ENCODE measurements around the gene CXXC5. TPM values are rescaled to one million over a fixed set of nuclear protein-coding genes. Genes with fewer than 3 reads are reported as not detected.

CXXC5 gene
- total and polyA plus RNA-seq, 2 of the 4 experiments (the other 2 are of a cell fraction) = 24.9 to 35.7 TPM

GRCh38 chr5:139669662-139670368, 21.7 kb downstream of the CXXC5 start:
- Histone ChIP-seq H3K27ac (ENCODE audit: insufficient read depth, low read length) (no peak overlapping the region), H3K36me3 (ENCODE audit: control insufficient read depth, insufficient read depth, low read length) (peaks cover 3% of the 10 kb centered on the region; the same call in 1 of the 2 replicates), H3K4me2 (ENCODE audit: low read depth, low read length) (no peak overlapping the region), H3K4me3 (ENCODE audit: insufficient read depth, low read depth, low read length) (no peak overlapping the region), H3K9me1 (ENCODE audit: insufficient read depth, low read length) (peaks cover 26% of the 10 kb centered on the region), H3K4me1 (ENCODE audit: control insufficient read depth, insufficient read depth, low read length) (peaks cover 29% of the 10 kb centered on the region), H2BK15ac (ENCODE audit: low read depth, low read length) (no peak overlapping the region), H4K8ac (ENCODE audit: low read depth in 2 of 2, low read length in 2 of 2) (0 out of 4 replicates have a peak overlapping the region, but pooled peaks of 1 of the 2 experiments have one; percentile 16), H3K56ac (ENCODE audit: extremely low read depth, insufficient read depth, low read length) (no peak overlapping the region), H3K27me3 (ENCODE audit: control insufficient read depth, insufficient read depth, low read length) (no peaks in the 10 kb centered on the region), H2AK9ac (replicated peaks; ENCODE audit: low read depth, low read length, poor library complexity) (no peak overlapping the region), H3K14ac (replicated peaks; ENCODE audit: low read depth, low read length) (no peak overlapping the region), H3K18ac (ENCODE audit: low read depth, low read length) (no peak overlapping the region), H3K9ac (ENCODE audit: low read depth, low read length) (no peak overlapping the region), H3K23ac (ENCODE audit: low read depth, low read length) (peak overlapping the region; percentile 25; the same call in 1 of the 2 replicates), H3K4ac (ENCODE audit: low read depth, low read length) (peak overlapping the region; percentile 39), H2BK20ac (ENCODE audit: low read depth, low read length) (no peak overlapping the region), H4K5ac (ENCODE audit: low read depth, low read length) (0 out of 2 replicates have a peak overlapping the region, but pooled peaks have one; percentile 24), H3K79me1 (ENCODE audit: low read depth in 1 of 2, low read length in 2 of 2) (peaks cover 27 to 88% of the 10 kb centered on the region in 2 experiments), H4K20me1 (ENCODE audit: insufficient read depth, low read length) (peaks cover 21% of the 10 kb centered on the region), H2AFZ (replicated peaks; ENCODE audit: low read length, poor library complexity) (no peak overlapping the region), H4K91ac (ENCODE audit: insufficient read depth, low read depth, low read length) (no peak overlapping the region), H2BK120ac (ENCODE audit: low read depth, low read length) (no peak overlapping the region), H2AK5ac (ENCODE audit: low read depth, low read length) (peak overlapping the region; percentile 52; the same call in 1 of the 2 replicates), H3K9me3 (ENCODE audit: control insufficient read depth, insufficient read depth, low read length) (no peaks in the 10 kb centered on the region), H2BK5ac (ENCODE audit: low read depth, low read length, poor library complexity, severe bottlenecking) (no peak overlapping the region)
- ChIA-PET POLR2A (ENCODE audit: unreplicated experiment) (no interaction called here), CTCF (no interaction called here)
- DNase-seq (no peak), ATAC-seq (ENCODE audit: low read depth) (no peak)
- 14% methylated on average over 1 of the region's 23 CpGs; no CpG with 5 or more reads in 1 of the 2 experiments for WGBS, 2 experiments (ENCODE audit: extremely low coverage in 2 of 2, insufficient read length in 1 of 2)
- intact Hi-C loops (cut with micrococcal nuclease) = no loop called here
- no TSS peak for BruUV-seq (replicated peaks)
- dilution Hi-C loops (cut with HindIII; ENCODE audit: low sequenced_read_pairs, unreplicated experiment) = no loop called here
- in situ Hi-C loops (cut with MboI; ENCODE audit: low sequenced_read_pairs) = no loop called here
- no peak for TF ChIP-seq RAD21 (IDR thresholded peaks at IDR 0.05; ENCODE audit: low read length)
- TF ChIP-seq MAZ (IDR thresholded peaks at IDR 0.05; ENCODE audit: borderline replicate concordance, low read depth, low read length) = no peak
- no peak for TF ChIP-seq CEBPB (IDR thresholded peaks at IDR 0.05; ENCODE audit: low read depth, low read length)
- TF ChIP-seq POLR2A (IDR thresholded peaks at IDR 0.05; ENCODE audit: low read depth, low read length) = no peak
- TF ChIP-seq, protein P1, sequence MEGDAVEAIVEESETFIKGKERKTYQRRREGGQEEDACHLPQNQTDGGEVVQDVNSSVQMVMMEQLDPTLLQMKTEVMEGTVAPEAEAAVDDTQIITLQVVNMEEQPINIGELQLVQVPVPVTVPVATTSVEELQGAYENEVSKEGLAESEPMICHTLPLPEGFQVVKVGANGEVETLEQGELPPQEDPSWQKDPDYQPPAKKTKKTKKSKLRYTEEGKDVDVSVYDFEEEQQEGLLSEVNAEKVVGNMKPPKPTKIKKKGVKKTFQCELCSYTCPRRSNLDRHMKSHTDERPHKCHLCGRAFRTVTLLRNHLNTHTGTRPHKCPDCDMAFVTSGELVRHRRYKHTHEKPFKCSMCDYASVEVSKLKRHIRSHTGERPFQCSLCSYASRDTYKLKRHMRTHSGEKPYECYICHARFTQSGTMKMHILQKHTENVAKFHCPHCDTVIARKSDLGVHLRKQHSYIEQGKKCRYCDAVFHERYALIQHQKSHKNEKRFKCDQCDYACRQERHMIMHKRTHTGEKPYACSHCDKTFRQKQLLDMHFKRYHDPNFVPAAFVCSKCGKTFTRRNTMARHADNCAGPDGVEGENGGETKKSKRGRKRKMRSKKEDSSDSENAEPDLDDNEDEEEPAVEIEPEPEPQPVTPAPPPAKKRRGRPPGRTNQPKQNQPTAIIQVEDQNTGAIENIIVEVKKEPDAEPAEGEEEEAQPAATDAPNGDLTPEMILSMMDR (conservative IDR thresholded peaks at IDR 0.05; ENCODE audit: low read depth, low read length) = no peak
- no peak for TF ChIP-seq BHLHE40 (IDR thresholded peaks at IDR 0.05; ENCODE audit: low read depth, low read length)
- no peak for TF ChIP-seq CHD1 (IDR thresholded peaks at IDR 0.05; ENCODE audit: low read depth, low read length)
- TF ChIP-seq MAFK (IDR thresholded peaks at IDR 0.05; ENCODE audit: low read depth, low read length) = no peak
- no peak for TF ChIP-seq RCOR1 (IDR thresholded peaks at IDR 0.05; ENCODE audit: insufficient replicate concordance, low read length)
- no peak for TF ChIP-seq ELK1 (IDR thresholded peaks at IDR 0.05; ENCODE audit: borderline replicate concordance, low read depth, low read length)
- TF ChIP-seq SMC3 (IDR thresholded peaks at IDR 0.05; ENCODE audit: low read depth, low read length) = no peak

All from IMR-90 (cell line).